Daoy (cell line): ENCODE results near the gene GPRASP1. TPM values are rescaled to one million over a fixed set of nuclear protein-coding genes. Genes with fewer than 3 reads are reported as not detected.
"Not testable (repeated sequence)": the region's sequence is repeated elsewhere in the genome, so short reads cannot be mapped to it uniquely, and the experiment has no call there.

Experiments
- DNase-seq: peaks from one replicate; pipeline ENCODE4 v3.0.0-alpha.2; 2015; ENCODE audit warnings: low read depth
- total RNA-seq: library from RNA; depleted of rRNA; stranded (reverse); fragments of >200 nt; shearing (Covaris generic); gene quantifications from 2 replicates; pipeline ENCODE4 v1.2.3, GENCODE V29; 2014; rRNA removed

GPRASP1 gene, protein sequence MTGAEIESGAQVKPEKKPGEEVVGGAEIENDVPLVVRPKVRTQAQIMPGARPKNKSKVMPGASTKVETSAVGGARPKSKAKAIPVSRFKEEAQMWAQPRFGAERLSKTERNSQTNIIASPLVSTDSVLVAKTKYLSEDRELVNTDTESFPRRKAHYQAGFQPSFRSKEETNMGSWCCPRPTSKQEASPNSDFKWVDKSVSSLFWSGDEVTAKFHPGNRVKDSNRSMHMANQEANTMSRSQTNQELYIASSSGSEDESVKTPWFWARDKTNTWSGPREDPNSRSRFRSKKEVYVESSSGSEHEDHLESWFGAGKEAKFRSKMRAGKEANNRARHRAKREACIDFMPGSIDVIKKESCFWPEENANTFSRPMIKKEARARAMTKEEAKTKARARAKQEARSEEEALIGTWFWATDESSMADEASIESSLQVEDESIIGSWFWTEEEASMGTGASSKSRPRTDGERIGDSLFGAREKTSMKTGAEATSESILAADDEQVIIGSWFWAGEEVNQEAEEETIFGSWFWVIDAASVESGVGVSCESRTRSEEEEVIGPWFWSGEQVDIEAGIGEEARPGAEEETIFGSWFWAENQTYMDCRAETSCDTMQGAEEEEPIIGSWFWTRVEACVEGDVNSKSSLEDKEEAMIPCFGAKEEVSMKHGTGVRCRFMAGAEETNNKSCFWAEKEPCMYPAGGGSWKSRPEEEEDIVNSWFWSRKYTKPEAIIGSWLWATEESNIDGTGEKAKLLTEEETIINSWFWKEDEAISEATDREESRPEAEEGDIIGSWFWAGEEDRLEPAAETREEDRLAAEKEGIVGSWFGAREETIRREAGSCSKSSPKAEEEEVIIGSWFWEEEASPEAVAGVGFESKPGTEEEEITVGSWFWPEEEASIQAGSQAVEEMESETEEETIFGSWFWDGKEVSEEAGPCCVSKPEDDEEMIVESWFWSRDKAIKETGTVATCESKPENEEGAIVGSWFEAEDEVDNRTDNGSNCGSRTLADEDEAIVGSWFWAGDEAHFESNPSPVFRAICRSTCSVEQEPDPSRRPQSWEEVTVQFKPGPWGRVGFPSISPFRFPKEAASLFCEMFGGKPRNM (N-terminal part only)
- total RNA-seq = 0.69 and 1.5 TPM in 2 replicates

DNA sequence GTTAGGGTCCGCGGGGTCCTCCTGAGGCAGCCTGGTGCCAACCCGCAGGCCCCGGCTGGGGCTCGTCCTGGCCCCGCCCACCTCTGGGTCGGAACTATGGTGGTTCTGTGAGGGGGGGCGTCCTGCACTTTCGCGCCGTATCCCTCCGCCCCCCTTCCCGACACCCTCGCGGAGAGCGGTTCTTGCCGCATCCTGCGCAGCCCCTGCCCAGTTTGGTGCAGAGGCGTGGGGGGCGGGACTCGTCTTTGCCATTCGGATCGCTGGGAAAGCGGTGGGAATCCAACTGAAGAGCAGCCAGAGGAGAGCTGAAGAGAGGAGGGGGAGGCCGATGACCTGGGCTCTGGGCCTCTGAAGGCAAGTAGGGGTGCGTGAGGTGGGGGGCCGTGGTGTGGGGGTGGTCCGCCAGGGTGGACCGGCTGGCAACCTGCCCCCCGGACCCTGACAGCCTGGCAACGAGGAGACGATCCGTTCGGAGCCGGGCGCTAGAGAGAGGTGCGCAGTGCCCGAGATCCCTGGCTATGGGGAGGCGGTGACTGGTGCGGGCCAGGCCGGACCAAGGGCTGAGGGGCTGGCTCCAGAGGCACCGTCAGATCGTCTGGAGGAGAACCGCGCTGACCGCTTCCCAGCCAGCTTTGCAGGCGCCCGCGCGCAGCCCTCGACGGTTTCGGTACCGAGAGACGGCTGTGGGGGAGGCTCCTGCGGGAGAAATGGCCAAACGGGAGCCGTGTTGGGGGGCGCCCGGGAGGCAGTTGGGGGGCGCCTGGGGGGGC is at the start of gene GPRASP1:
Gene GPRASP1 (plus strand): TSS at position 242 of the 770 bp plus-strand sequence. CDS start 2,431 bp downstream, outside the sequence.
- DNase-seq = peak; percentile 28

DNA sequence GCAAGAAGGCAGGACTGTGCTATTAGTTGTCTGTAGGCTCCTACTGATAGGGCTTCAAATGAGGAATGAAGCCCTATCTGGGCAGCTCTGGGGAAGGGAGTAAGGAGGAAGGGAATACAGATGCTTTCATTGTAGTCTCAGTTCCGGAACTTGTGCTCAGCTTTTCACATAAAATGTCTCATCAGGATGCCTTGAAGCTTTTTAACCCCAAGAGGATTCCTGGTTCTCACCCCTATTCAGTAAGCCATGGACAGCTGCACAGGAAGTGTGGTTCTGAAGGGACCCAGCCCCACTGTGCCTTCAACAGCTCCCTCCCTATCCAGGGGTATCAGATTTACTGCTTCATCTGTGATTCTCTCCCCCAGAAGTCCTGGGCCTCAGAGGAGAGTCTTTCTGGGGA is 47.0 kb upstream of the GPRASP1 start:
- no peak for DNase-seq

DNA sequence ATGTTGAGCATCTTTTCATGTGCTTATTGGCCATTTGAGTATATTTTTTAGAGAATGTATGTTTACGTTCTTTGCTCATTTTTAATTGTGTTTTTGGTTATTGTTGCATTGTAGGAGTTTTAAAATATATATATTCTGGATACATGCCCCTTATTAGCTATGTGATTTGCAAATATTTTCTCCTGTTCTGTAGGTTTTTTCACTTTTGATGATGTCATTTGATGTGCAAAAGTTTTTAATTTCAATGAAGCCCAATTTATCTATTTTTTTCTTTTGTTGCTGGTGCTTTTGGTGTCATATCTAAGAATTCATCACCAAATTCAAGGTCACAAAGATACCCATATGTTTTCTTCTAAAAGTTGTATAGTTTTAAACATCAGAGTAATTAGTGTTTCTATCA is 45.2 kb upstream of the GPRASP1 start:
- DNase-seq = no peak

DNA sequence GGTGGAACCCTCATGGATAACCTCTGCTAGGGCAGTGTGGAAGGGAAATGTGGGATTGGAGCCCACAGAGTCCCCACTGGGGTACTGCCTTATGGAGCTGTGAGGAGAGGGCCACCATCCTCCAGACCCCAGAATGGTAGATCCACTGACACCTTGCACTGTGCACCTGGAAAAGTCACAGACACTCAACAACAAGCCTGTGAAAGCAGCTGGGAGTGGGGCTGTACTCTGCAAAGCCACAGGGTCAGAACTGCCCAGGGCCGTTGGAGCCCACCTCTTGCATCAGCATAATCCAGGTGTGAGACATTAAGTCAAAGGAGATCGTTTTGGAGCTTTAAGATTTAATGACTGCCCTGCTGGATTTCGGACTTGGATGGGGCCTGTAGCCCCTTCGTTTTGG is 40.4 kb upstream of the GPRASP1 start:
- no peak for DNase-seq

DNA sequence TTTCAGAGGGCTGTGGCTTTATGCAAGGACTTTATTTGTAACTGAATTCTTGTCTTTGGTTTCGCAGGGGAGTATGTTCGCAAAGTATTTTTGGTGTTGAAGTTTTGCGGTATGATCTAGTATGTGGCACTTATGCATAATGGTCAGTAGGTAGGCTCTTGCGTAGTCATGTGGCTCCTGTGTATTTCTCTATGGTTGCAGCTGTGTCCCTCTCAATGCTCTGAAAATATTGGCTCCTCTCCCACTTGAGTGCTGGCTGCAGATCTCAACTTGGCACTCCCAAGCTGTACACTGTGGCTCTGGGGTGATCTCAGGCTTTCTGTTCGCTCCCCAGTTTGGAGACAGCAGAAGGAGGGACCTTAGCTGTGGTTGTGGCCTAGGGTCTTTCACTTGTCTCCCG is 27.2 kb upstream of the GPRASP1 start:
- DNase-seq = no peak

DNA sequence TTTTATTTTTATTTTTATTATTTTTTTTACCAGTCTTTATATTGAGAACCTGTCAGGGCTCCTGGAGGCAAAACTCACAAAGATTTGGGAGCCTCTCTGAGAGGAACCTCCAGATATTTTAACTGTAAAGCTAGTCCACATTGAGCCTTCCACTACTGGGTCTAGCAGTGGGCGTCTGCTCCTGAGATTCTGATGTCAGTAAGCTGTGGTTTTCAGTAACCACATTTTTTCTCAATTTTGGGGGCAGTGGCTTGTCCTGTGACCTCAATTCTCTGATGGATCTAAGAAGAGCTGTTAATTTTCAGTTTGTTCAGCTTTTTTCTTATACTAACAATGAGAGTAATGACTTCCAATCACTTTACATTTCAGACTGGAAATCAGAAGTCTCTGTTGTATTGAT is 23.6 kb upstream of the GPRASP1 start:
- DNase-seq = no peak

DNA sequence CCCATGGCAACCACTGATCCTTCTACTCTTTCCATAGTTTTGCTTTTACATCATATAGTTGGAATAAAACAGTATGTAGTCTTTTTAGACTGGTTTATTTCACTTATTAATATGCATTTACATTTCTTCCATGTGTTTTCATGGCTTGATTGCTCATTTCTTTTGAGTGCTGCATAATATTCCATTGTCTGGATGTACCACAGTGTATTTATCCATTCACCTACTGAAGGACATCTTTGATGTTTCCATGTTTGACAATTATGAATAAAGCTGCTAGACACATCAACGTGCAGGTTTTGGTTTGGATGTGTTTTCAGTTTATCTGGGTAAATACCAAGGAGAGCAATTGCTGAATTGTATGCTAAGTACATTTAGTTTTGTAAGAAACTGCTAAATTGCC is 13.7 kb upstream of the GPRASP1 start:
- no peak for DNase-seq

DNA sequence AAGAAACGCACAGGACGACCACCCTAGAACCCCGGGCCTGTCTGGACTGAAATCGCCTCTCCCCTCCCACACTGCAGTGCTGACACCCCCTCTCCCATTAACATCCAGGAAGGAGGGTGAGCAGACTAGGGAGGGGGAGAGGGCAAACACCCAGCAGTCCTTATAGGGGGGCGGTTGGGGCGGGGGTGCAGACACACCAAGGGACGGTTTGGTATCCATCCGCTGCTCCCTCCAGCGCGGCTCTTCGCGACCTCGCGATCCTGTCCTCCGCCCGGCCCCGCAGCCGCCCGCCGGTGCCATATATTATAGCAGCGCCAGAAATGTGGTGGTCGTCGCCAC is 411 bp upstream of the GPRASP1 start:
- DNase-seq = no peak

DNA sequence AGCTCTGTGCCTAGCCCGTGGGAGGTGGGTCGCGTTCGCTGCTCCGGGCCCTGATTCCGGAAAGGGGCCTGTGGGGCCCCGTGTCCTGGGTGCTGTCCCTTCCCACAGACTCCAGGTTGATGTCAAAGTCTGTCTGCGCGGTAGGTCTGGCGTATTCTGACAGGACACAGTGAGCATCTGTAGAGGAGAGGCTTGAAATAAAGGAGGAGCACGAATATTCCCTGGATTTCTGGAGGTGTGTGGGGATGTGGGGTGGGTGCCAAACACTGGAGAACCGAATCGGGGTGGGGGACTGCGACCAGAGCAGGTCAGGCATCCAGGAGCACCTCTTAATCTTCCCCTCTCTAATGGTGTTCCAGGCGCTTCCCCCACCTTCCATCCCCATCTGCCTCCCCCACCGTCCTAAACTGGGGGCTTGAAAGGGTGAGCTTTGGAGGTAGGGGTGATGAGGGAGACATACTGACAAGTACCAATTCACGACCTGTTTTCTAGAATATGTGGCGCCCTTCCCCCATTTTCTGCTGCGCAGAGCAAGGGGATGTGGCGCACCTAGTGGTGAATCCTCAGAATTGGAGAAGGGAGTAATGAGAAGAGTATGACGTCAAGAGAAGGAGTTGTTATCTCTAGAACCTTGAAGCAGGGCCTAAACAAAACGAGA is 877 bp downstream of the GPRASP1 start:
- peak; percentile 8 for DNase-seq

DNA sequence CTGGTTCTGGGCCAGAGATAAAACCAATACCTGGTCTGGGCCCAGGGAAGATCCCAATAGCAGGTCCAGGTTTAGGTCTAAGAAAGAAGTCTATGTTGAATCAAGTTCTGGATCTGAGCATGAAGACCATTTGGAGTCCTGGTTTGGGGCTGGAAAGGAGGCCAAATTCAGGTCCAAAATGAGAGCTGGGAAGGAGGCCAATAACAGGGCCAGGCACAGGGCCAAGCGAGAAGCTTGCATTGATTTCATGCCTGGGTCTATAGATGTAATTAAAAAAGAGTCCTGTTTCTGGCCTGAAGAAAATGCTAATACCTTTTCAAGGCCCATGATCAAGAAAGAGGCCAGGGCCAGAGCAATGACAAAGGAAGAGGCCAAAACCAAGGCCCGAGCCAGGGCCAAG is 3.4 kb downstream of the GPRASP1 start:
- DNase-seq = no peak

DNA sequence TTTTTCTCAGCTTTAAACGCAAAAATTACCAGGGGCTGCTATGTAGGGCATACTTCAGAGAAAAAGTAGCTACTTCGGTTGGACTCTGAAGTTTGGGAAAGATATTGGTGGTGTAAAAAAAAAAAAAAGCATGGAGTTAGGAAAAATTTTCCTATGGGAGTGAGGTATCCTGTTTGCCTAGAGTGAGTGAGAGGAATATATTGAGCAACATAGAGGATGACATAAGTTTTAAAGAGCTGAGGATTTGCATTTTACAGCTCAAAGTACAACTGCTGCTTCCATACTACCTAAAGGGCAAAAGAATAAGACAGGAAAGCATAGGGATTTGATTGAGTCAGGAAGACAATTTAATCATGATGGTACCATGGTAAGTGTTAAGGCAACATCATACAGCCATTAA is 7.3 kb downstream of the GPRASP1 start:
- no peak for DNase-seq

DNA sequence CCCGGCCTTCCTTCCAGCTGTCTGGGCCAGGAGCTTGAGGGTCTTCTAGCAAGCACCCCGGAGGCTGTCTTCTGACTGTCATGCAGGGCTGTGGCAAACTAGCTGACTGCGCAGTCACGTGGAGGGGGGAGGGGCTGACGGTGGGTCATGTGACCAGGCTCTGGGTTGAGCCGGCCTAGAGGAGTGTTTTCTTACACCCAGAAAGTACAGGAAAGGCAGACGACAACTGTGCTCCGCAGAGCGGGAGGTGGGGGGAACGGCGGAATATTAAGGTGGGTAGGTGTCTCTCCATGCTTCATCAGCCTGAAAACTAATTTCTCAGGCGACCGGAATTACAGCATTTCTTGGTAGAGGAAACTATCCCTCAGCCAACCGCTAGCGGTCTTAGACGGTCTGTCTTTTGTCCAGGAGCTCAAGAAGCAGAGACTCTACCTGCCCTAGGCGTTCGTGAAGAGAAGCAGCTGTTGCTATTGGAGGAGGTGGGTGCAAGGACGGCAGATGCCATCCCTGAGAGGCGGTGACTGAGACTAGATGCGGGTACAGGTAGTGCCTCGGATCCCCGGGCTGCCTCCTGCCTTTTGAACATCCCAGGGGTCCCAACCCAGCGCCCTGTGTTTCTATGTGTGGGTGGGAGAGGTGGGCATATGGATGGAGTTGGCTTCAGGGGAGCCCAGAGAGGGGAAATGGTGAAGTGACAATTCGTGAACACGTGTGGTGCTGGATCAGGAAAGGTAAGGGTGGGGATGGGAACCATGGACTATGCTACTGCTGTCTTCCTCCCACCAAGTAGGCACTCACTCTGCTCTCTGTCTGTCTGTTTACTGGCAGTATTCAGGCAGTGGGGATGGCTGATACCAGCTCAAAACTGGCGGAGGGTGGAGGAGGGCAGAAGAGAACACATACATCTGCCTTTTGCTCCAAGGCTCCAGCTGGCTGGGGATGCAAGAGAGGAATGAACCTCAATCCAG is 8.8 kb downstream of the GPRASP1 start:
- DNase-seq = peak; percentile 78

DNA sequence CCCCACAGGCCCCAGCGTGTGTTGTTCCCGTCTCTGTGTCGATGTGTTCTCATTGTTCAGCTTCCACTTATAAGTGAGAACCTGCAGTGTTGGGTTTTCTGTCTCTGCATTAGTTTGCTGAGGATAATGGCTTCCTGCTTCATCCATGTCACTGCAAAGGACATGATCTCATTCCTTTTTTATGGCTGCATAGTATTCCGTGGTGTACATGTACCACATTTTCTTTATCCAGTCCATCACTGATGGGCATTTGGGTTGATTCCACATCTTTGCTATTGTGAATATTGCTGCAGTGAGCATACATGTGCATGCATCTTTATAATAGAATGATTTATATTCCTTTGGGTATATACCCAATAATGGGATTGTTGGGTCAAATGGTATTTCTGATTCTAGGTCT is 12.5 kb downstream of the GPRASP1 start:
- not testable (repeated sequence) for DNase-seq

DNA sequence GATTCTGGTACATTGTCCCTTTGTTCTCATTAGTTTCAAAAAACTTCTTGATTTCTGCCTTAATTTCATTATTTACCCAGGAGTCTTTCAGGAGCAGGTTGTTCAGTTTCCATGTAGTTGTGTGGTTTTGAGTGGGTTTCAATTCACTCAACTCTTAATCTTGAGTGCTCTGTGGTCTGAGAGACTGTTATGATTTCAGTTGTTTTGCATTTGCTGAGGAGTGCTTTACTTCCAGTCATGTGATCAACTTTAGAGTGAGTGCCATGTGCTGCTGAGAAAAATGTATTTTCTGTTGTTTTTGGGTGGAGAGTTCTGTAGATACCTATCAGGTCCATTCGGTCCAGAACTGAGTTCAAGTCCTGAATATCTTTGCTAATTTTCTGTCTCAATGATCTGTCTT is 15.8 kb downstream of the GPRASP1 start:
- not testable (repeated sequence) for DNase-seq

DNA sequence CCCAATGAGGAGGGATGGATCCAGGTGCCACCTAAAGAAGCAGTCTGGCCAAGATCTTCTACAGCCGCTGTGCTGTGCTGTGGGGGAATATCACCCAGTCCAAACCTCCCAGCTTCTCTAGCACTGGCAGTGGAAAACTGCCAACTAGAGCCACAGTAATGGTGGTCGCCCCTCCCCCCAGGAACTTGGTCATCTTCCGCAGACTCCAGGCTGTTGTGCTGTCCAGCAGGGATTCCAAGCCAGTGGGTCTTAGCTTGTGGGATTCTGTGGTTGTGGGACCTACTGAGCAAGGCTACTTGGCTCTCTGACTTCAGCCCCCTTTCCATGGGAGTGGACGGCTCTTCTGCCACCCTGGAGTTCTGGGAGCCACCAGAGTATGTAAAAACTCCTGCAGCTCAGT is 18.2 kb downstream of the GPRASP1 start:
- DNase-seq = no peak

DNA sequence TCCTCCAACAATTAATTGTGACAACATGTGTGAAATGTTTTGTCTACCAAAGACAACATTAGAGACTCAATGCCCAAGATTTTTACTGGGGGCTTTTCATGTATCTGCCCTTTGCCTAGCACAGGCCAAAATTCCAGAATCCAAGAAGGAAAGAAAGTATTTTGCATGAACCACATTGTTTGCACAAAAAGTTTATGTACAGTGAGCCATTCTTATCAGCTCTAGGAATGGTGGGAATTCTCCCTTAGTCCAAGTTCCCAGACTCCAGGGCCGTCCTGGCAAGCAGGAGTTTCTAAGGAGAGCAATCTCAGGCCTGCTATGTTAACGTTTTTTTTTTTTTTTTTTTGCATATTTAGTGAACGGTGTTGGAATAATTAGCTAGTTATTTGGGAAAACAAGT is 21.6 kb downstream of the GPRASP1 start:
- DNase-seq = no peak

DNA sequence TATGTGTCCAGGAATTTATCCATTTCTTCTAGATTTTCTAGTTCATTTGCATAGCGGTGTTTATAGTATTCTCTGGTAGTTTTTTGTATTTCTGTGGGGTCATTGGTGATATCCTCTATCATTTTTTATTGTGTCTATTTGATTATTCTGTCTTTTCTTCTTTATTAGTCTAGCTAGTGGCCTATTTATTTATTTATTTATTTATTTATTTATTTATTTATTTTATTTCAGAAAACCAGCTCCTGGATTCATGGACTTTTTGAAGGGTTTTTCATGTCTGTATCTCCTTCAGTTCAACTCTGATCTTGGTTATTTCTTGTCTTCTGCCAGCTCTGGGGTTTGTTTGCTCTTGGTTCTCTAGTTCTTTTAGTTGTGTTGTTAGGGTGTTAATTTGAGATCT is 26.2 kb downstream of the GPRASP1 start:
- DNase-seq = not testable (repeated sequence)

DNA sequence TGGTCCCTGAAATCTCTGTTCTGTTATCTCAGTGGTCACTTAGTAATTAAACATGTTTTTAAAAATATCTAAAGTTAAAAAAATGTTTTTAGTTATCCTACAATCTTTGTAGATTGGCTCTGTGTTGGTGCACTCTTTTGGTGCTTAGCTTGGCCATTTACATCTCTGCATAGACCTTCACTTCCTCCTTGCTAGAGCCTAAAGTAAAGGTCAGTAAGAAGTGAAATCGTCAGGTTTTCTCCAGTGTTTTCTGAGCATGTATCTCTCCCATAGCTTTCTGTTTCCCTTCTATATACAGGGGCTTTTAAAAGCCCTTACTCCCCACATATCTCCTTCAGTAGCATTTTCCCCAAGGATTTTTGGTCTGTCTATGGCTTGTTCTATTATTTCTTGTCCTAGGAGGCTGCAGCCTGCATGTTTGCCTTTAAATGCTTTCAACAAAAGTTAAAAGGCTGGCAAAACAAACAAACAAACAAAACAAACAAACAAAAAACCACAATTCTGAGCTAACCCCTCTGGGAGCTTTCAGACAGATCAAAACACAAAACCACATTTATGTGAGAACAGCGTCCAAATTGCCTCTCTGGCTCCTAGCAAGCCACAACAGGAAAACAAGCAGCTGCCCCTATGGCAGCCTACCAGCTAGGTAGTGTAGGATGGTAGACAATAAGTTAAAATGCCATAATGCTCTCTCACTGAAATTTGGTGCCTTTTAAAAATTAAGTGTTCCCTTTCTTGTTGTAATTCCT is 33.7 kb downstream of the GPRASP1 start:
- no peak for DNase-seq

DNA sequence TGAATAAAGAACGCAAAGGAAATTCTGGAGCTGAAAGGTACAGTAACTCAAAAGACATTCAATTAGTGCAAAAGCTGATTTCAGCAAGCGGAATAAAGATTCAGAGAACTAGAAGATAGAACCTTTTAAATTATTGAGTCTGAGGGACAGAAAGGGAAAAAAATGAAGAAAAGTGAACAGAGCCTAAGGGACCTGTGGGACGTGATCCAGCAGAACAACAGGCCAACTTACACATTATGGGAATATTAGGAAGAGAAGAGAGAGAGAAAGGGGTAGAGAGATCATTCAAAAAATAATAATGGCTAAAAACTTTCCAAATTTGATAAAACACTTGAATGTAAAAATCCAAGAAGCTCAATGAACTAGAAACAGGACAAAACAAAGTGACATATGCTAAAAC is 43.5 kb downstream of the GPRASP1 start:
- DNase-seq = no peak
